Activated naive CD4-positive, alpha-beta T cell treated with Interleukin-2 at 50 U/mL for 16 hours (primary cell): Measurements from ENCODE around the gene MRPL39.
A peak's percentile ranks its signal among the peaks of the same experiment; 100 is the strongest.

Experiments used
- DNase-seq: peaks from one replicate; pipeline ENCODE4 v3.0.0-alpha.2; 2020

Gene MRPL39

GRCh38 chr21:25566645-25567044 is 40.6 kb downstream of the MRPL39 start:
- no peak for DNase-seq

GRCh38 chr21:25565272-25566211 is 41.7 kb downstream of the MRPL39 start:
- peak; percentile 49 for DNase-seq

DNA sequence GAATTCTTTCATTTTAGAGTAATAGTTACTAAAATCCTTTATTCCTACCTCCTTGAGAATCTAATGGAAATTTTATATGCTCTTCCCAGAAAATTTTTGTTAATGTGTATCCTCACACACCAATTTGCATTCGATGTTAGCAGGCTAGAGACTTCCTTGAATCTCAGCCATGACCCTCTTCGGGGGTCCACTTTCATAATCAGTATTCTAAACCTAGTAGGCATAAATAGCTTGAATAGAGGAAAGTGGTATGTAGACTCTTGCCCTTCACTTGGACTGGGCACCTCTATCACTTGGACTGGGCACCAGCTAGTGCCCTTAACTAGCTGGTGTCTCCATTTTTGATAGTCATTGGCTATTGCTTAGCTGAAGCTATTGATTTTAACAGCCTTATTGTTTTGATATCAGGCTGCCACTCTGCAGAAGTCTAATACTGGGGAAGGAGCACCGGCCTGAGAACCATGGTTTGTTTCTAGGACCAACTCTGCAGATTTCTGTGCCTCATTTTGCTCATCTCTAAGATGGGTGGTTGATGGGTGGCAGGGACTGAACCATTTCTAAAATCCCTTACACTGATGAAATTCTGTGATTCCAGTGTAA is 42.8 kb downstream of the MRPL39 start:
- peak; percentile 20 for DNase-seq

DNA sequence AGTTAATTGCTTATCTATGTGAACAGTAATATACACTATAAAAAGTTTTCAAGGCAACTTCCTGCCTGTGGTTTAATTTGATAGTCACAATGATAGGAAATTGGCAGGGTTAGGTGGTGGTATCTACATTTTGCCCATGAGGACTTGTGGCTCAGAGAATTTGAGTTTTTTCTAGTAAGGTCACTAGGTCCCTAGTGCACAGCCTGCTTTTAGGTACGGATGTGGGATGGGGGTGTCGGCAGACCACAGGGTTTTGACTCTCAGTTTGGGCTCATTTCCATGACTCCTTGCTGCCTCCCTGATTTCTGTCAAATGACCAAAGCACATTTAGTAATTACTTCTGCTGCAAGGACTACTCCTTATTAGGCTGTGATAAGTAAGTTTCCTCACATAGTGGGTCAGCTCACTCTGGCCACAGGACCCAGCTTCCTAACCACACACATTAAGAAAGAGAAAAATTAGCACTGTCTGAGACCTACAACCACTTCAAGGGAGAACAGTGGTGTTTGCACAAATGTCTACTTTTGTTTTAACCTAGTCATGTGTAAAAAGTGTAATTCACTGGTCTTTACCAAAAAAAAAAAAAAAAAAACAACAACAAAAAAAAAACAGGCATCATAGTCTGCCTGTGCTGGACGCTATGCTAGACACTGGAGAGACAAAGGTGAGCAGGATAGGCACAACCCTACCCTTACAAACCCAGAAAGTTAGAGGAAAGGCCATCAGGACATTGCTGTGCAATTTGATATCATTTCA is 43.7 kb downstream of the MRPL39 start:
- peak; percentile 62 for DNase-seq

DNA sequence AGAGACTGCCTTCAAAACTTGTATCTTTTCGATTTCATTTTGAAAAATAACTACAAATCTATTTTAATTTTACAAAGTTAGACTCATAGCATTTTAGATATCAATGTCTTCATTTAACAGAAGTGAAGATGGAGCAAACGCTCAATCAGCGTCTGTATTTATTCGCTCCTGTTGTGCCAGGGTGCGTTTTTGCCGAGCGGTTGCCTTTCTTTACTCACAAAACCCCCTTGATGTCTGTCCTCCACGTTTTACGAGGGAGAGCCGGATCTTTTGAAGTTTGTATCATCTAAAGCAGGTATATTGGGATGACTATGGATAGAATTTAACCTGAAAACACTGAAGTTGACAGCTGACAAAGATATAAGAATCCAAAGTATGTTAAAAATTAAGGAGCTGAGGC is 44.6 kb downstream of the MRPL39 start:
- peak; percentile 32 for DNase-seq

- DNase-seq = peak; percentile 87
These were observed 45.3 kb downstream of the MRPL39 start for GRCh38 chr21:25561668-25562641.

DNA sequence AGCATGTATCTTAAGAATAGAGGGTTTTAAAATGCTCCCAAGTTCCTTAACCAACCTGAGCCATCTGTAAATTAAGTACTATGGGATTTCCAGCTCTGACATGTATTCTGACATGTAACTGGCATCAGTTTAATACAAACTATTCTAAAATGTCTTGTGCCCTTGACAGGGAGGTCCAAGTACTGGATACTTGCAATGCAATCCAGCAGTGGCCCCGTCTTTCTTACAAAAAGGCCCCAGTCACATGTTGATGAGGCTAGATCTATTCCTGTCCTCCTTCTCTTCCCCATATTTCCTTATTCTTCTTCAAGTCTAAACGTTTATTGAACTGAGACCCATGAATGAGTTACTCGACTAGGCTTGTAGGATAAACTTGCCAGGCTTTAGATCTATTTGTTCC is 46.4 kb downstream of the MRPL39 start:
- DNase-seq = no peak

DNA sequence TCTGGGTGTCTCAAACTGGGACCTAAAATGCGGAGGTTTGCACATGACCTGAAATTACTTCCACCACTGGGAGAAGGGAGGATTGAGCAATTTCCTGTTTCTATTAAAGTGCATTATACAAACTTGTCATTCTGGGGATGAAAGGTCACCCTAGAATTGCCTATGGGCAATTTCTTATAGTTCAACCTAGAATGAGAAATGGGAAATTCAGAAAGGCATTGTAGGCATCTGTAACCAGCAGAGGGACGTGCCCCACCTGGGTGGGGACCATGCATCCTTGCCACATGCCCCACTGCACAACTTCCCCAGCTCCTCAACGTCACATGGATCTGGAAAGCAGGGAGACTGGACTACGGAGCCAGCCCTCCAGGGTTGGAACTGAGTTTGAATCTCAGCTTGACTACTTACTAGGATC is 47.0 kb downstream of the MRPL39 start:
- DNase-seq = peak; percentile 26

DNA sequence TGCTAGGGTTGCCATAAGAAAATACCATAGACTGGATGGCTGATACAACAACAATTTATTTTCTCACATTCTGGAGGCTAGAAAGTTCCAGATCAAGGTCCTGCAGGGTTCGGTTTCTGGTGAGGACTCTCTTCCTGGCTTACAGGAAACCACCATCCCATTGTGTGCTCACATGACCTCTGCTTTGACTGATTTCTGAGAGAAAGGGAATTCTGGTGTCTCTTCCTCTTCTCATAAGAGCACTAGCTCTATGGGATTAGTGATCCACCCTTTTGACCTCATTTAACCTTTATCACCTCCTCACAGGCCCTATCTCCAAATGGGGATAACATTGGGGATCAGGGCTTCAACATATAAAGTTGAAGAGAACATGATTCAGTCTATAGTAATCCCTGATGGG is 47.5 kb downstream of the MRPL39 start:
- DNase-seq = no peak

DNA sequence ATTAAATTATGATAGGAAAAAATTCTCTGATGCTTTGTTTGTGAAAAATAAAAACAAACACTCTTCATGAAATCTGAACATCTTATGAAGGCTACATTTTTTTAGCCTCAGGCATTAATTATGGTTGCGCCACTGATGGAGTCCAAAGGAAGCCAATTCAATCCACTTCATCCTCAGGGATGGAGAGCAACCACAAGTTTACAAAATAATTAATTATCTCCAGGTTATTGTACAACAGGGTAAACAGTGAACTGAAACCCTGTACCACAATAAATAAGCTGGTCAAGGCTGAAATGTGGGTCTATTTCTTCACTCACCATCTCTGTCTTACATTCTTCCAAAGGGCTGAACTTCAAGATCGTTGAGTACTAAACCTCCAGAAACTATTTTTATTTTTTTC is 49.2 kb downstream of the MRPL39 start:
- DNase-seq = no peak

- DNase-seq = no peak
These were observed 50.1 kb downstream of the MRPL39 start for GRCh38 chr21:25557180-25557579.

GRCh38 chr21:25556091-25556490 is 51.2 kb downstream of the MRPL39 start:
- no peak for DNase-seq

GRCh38 chr21:25555492-25555891 is 51.8 kb downstream of the MRPL39 start:
- DNase-seq = no peak

DNA sequence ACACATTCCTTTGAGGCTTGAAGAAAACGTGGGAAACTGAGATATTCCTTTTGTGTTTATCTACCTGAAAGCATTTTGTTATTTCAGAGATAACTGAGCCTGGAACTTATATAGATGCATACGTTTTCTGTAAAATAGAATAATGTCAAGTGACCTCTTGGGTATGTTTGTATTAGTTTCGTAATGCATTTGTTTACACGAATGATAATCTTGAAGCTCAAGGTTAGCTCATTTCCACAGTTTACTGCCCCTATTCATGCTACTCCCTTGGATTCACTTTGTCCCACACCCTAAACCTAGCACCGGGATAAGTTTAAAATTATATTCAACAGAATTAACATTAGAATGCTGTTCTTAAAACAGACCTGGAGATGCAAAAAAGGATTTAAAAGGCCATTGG is 54.4 kb downstream of the MRPL39 start:
- no peak for DNase-seq

GRCh38 chr21:25551569-25551968 is 55.7 kb downstream of the MRPL39 start:
- no peak for DNase-seq

DNA sequence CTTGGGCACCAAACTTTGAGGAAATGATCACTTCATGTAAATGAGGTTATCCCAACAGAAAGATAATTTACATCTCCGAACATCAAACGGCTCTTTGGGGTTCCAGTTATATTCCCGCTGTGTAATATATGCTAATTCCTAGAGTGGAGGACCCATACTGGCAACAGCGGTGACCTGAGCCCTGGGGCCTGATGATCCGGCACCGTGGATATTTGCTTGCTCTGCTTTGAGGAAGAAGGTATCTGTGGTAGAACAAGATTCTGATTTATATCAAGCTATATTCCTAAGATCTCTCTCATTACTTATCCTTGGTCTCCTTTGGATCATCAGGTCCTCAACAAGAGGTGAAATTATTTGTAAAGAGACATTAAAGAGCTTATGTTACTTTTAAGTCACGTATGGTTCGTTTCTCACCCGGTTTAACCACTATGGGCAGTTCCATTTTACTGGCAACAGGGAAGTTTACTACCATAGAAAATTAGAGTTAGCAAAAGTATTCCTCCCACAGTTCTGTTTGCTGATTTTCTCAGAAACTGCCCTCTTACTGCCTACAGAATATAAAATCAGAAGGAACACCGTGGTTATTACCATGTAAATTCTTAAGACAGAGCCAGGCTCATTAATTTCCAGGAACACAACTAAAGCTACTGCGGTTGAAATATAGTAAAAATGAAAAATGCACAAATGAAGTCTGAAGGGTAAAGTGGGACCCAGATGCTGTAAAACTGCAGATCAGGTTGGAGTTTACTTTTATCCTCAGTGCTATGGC is 56.7 kb downstream of the MRPL39 start:
- no peak for DNase-seq

DNA sequence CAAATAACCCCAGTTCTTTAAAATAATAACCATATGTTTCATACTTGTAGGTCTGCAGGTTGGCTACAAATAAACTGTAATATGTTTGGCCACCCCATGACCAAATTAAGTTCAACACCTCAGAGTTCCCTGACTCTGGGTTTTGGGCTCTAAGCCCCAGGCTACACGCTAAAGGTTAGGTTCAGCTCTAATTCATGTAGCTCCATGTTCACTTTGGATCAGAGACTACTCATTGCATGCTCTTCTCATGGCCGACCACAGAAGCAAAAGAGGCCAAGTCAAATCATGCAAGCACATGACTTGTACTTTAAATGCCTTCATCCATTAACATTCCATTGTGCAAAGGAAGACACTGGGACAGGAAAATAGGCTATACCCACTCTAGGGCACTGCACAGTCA is 66.2 kb downstream of the MRPL39 start:
- DNase-seq = no peak

DNA sequence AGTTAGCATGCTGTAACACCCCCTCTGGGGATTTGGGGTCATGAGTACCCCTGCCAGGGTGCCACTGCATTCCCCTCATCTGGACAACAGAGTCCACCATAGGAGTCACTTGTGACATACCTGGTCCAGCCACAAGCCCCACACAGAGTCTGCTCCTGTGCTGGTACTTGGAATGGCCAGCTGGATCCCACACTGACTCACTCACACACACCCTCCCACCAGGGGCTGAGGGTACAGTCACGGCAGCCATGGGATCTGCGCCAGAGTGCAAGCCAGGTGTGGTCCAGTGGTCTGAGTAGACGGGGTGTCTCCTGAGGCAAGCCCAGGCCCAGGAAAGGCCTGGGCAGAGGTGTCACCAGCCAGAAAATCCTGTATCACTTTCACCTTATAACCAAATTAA is 67.7 kb downstream of the MRPL39 start:
- DNase-seq = no peak

- no peak for DNase-seq
These were observed 70.1 kb downstream of the MRPL39 start for GRCh38 chr21:25537174-25537573.

DNA sequence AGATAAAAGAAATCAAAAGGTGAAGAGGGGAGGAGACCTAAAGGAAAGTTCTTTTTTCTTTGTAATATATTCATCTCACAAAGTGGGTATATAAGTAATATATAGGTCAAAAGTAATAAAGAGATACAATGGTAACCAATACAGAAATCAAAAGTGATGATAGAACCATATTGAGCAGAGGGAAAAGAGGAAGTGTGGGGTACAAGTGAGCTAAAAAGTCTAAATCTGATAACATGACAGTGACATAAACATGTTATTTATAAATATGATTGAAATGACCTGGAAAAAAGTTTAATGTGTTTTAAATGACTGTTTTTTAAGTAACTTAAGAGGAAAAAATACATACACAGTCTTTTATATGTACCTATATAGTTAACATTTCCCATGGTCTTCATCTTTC is 70.5 kb downstream of the MRPL39 start:
- DNase-seq = no peak

- no peak for DNase-seq
These were observed 71.4 kb downstream of the MRPL39 start for GRCh38 chr21:25535849-25536248.
